ENCODE data around the gene HIVEP2. TPM values are rescaled to one million over a fixed set of nuclear protein-coding genes. Genes with fewer than 3 reads are reported as not detected.

The HIVEP2 gene
- total and polyA plus RNA-seq, 3 donors from 2014 or later, result 4.7 to 10.8 (median 10.7) TPM

GRCh38 chr6:142740449-142740848, 204.5 kb downstream of the HIVEP2 start:
- H3K27me3 ChIP-seq, result no peaks in the 10 kb centered on the region
- no peak overlapping the region for H3K27ac ChIP-seq
- 71 to 78% methylated on average over 4 of the region's 4 CpGs for WGBS, 2 donors
- TF ChIP-seq, protein P1, sequence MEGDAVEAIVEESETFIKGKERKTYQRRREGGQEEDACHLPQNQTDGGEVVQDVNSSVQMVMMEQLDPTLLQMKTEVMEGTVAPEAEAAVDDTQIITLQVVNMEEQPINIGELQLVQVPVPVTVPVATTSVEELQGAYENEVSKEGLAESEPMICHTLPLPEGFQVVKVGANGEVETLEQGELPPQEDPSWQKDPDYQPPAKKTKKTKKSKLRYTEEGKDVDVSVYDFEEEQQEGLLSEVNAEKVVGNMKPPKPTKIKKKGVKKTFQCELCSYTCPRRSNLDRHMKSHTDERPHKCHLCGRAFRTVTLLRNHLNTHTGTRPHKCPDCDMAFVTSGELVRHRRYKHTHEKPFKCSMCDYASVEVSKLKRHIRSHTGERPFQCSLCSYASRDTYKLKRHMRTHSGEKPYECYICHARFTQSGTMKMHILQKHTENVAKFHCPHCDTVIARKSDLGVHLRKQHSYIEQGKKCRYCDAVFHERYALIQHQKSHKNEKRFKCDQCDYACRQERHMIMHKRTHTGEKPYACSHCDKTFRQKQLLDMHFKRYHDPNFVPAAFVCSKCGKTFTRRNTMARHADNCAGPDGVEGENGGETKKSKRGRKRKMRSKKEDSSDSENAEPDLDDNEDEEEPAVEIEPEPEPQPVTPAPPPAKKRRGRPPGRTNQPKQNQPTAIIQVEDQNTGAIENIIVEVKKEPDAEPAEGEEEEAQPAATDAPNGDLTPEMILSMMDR (IDR thresholded peaks at IDR 0.05), result no peak
- TF ChIP-seq POLR2A (IDR thresholded peaks at IDR 0.05), result no peak
- H3K36me3 ChIP-seq (ENCODE audit: low read depth, missing control alignments), result no peaks in the 10 kb centered on the region
- no peak overlapping the region for H3K4me3 ChIP-seq
- intact Hi-C loops (cut with DNase I; ENCODE audit: low total_unique reads), result no loop called here
- H3K9me3 ChIP-seq, result no peaks in the 10 kb centered on the region
- H3K4me1 ChIP-seq, result no peaks in the 10 kb centered on the region
- no peak for DNase-seq

DNA sequence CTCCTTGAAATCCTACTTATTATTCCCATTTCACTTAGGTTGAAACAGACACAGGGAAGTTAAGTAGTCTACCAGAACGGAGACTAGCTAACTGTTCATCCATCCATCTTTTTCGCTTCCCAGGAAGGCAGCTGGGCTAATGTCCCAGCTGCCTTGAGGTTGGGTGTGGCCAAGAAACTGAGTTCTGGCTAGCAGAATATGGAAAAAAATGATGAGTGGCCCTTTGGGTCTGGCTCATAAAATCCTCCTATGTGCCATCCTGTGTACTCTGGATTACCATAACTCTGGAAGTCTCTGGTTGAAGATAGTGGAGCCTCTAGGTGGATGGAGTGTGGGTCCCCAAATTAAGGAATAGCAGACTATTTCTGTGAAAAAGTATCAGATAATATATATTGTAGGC, 206.2 kb downstream of the HIVEP2 start:
- intact Hi-C loops (cut with DNase I; ENCODE audit: low total_unique reads), result no loop called here
- no peak overlapping the region for H3K4me3 ChIP-seq
- H3K27me3 ChIP-seq, result no peaks in the 10 kb centered on the region
- H3K4me1 ChIP-seq, result no peaks in the 10 kb centered on the region
- 50 to 64% methylated on average over 2 of the region's 2 CpGs for WGBS, 2 donors
- no peaks in the 10 kb centered on the region for H3K9me3 ChIP-seq
- H3K36me3 ChIP-seq (ENCODE audit: low read depth, missing control alignments), result no peaks in the 10 kb centered on the region
- DNase-seq, result no peak
- no peak overlapping the region for H3K27ac ChIP-seq
- TF ChIP-seq, protein P1 (IDR thresholded peaks at IDR 0.05), result no peak
- no peak for TF ChIP-seq POLR2A (IDR thresholded peaks at IDR 0.05)

GRCh38 chr6:142738035-142738396, 207.0 kb downstream of the HIVEP2 start:
- no peak overlapping the region for H3K4me3 ChIP-seq
- no peaks in the 10 kb centered on the region for H3K27me3 ChIP-seq
- H3K27ac ChIP-seq, result no peak overlapping the region
- H3K4me1 ChIP-seq, result no peaks in the 10 kb centered on the region
- H3K9me3 ChIP-seq, result no peaks in the 10 kb centered on the region
- WGBS, 2 donors, result 84 to 85% methylated on average over 4 of the region's 4 CpGs
- H3K36me3 ChIP-seq (ENCODE audit: low read depth, missing control alignments), result no peaks in the 10 kb centered on the region
- no peak for TF ChIP-seq POLR2A (IDR thresholded peaks at IDR 0.05)
- TF ChIP-seq, protein P1 (IDR thresholded peaks at IDR 0.05), result no peak
- intact Hi-C loops (cut with DNase I; ENCODE audit: low total_unique reads), result no loop called here
- no peak for DNase-seq

DNA sequence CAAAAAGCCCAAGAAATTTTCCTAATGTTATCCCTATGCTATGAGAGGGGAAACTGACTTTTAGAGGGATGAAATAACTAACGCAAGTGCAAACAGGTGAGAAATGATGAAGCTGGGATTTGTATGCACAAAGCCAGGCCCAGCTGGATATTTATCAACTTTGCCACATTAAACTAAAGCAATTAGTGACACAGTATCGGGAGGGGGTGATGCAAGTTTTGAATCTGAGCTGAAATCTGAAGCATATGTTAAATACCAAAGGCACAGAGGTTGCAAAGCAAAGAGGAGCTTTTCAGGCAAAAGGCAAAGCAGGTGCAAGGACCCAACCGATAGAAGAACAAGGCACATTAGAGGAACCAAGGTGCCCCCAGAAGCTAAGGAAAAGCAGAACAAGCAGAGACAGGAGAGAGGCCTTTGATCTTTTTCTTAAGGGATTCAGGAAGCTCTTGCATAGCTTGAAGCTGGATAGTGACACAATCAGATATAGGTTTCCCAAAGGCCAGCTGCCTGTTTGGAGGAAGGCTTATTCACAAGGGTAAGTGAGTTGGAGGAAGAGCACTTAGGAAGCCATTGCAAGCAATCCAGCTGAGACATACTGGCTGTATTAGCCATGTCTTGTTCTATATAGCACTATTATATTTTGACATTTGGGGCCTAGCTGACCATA, 207.5 kb downstream of the HIVEP2 start:
- Histone ChIP-seq H3K27ac (no peak overlapping the region), H3K27me3 (no peaks in the 10 kb centered on the region), H3K4me1 (no peaks in the 10 kb centered on the region), H3K9me3 (no peaks in the 10 kb centered on the region), H3K36me3 (ENCODE audit: low read depth, missing control alignments) (no peaks in the 10 kb centered on the region), H3K4me3 (no peak overlapping the region)
- DNase-seq, result no peak
- WGBS, 2 donors, result 84 to 89% methylated on average over 3 of the region's 3 CpGs
- no peak for TF ChIP-seq POLR2A (IDR thresholded peaks at IDR 0.05)
- TF ChIP-seq, protein P1 (IDR thresholded peaks at IDR 0.05), result no peak
- intact Hi-C loops (cut with DNase I; ENCODE audit: low total_unique reads), result no loop called here

GRCh38 chr6:142735204-142735603, 209.8 kb downstream of the HIVEP2 start:
- no peak for DNase-seq

More at GRCh38 chr6:142735204-142735603, 209.8 kb downstream of the HIVEP2 start:
- Histone ChIP-seq H3K4me1 (no peaks in the 10 kb centered on the region), H3K4me3 (no peak overlapping the region), H3K27ac (no peak overlapping the region), H3K36me3 (ENCODE audit: low read depth, missing control alignments) (no peaks in the 10 kb centered on the region), H3K27me3 (no peaks in the 10 kb centered on the region), H3K9me3 (no peaks in the 10 kb centered on the region)
- WGBS, 2 donors, result 74 to 82% methylated on average over 4 of the region's 4 CpGs
- intact Hi-C loops (cut with DNase I; ENCODE audit: low total_unique reads), result no loop called here
- no peak for TF ChIP-seq POLR2A (IDR thresholded peaks at IDR 0.05)
- TF ChIP-seq, protein P1 (IDR thresholded peaks at IDR 0.05), result no peak
